ENCODE results near the gene CCDC63. TPM values are rescaled to one million over a fixed set of nuclear protein-coding genes. Genes with fewer than 3 reads are reported as not detected.
A peak's percentile ranks its signal among the peaks of the same experiment; 100 is the strongest.

Gene CCDC63
- total RNA-seq, 2 experiments from 2014 or later, result not detected

DNA sequence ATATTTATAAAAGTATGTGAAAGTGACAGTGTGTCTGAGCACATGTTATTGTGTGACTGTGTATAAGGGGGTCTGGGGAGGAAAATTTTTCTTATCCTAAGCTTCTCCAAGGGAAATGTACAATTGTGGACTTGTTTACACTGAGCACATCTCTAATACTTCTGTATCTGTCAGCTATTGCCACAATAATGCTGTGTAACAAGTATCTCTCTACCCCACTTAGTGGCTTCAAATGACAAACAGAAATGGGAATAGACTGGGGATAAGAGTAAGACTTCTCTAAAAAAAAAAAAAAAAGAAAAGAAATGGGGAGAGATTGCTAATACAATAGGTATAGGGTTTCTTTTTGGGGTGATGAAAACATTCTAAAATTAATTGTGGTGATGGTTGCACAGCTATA lies 44.3 kb upstream of the CCDC63 start:
- intact Hi-C loops (cut with micrococcal nuclease; ENCODE audit: unreplicated experiment), result no loop called here
- POLR2A ChIA-PET, result interaction anchor here (0.6 to 1.0 kb wide), 3 partner anchors 11 to 987 kb away, joined by 3 to 4 read pairs (median 4); no protein-coding TSS in a partner anchor
- Histone ChIP-seq H3K79me2 (ENCODE audit: insufficient read depth, low read depth, low read length) (no peaks in the 10 kb centered on the region), H3K4me1 (ENCODE audit: insufficient read depth, low read length, poor library complexity, severe bottlenecking) (peaks cover 5% of the 10 kb centered on the region), H3K27ac (ENCODE audit: low read depth, low read length, poor library complexity, severe bottlenecking) (no peak overlapping the region), H4K20me1 (ENCODE audit: insufficient read depth, low read length) (no peaks in the 10 kb centered on the region), H3K4me3 (ENCODE audit: low read depth, low read length, poor library complexity, severe bottlenecking) (no peak overlapping the region), H2AFZ (ENCODE audit: low read length) (no peak overlapping the region), H3K36me3 (ENCODE audit: insufficient read depth, low read length) (no peaks in the 10 kb centered on the region), H3K9me2 (ENCODE audit: insufficient read depth, low read length) (no peaks in the 10 kb centered on the region), H3K9me3 (ENCODE audit: low read length) (peaks cover 8% of the 10 kb centered on the region; the same call in 1 of the 2 replicates), H3K4me2 (ENCODE audit: low read length) (no peak overlapping the region)
- BruUV-seq (replicated peaks), result no TSS peak
- no peak for DNase-seq (ENCODE audit: low spot score)
- CTCF ChIA-PET (ENCODE audit: unreplicated experiment), result no interaction called here
- TF ChIP-seq EZH2phosphoT487 (IDR thresholded peaks at IDR 0.05; ENCODE audit: borderline replicate concordance, low read depth, low read length), result no peak
- TF ChIP-seq, protein P1, sequence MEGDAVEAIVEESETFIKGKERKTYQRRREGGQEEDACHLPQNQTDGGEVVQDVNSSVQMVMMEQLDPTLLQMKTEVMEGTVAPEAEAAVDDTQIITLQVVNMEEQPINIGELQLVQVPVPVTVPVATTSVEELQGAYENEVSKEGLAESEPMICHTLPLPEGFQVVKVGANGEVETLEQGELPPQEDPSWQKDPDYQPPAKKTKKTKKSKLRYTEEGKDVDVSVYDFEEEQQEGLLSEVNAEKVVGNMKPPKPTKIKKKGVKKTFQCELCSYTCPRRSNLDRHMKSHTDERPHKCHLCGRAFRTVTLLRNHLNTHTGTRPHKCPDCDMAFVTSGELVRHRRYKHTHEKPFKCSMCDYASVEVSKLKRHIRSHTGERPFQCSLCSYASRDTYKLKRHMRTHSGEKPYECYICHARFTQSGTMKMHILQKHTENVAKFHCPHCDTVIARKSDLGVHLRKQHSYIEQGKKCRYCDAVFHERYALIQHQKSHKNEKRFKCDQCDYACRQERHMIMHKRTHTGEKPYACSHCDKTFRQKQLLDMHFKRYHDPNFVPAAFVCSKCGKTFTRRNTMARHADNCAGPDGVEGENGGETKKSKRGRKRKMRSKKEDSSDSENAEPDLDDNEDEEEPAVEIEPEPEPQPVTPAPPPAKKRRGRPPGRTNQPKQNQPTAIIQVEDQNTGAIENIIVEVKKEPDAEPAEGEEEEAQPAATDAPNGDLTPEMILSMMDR (conservative IDR thresholded peaks at IDR 0.05; ENCODE audit: low read length), result no peak

DNA sequence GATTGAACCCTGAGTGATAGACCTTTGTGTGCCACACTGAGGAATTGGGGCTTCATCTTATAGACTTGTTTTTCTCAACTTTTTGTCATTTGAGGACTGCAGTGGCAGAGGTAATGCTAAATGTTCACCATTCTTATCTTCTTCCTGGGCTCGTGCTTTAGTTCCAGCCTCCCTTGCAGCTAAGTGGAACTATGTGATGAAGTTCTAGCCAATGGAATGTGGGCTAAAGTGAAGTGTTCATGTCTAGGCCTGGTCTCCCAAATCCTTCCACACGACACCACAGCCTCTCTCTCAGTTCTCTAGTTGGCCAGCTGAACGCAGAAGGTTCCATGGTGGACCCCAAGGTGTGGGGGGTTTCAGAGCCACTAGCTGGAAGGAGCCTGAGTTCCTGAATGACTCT lies 42.4 kb upstream of the CCDC63 start:
- no peak overlapping the region for H2AFZ ChIP-seq (ENCODE audit: low read length)
- H3K27ac ChIP-seq (ENCODE audit: low read depth, low read length, poor library complexity, severe bottlenecking), result no peak overlapping the region
- no peak overlapping the region for H3K4me2 ChIP-seq (ENCODE audit: low read length)
- H4K20me1 ChIP-seq (ENCODE audit: insufficient read depth, low read length), result no peaks in the 10 kb centered on the region
- TF ChIP-seq, protein P1 (conservative IDR thresholded peaks at IDR 0.05; ENCODE audit: low read length), result no peak
- TF ChIP-seq EZH2phosphoT487 (IDR thresholded peaks at IDR 0.05; ENCODE audit: borderline replicate concordance, low read depth, low read length), result no peak
- H3K4me3 ChIP-seq (ENCODE audit: low read depth, low read length, poor library complexity, severe bottlenecking), result no peak overlapping the region
- no peaks in the 10 kb centered on the region for H3K9me2 ChIP-seq (ENCODE audit: insufficient read depth, low read length)
- ChIA-PET POLR2A (interaction anchor here (0.7 kb wide), 2 partner anchors 25 to 142 kb away, joined by 3 read pairs; no protein-coding TSS in a partner anchor), CTCF (ENCODE audit: unreplicated experiment) (no interaction called here)
- peaks cover 9% of the 10 kb centered on the region for H3K4me1 ChIP-seq (ENCODE audit: insufficient read depth, low read length, poor library complexity, severe bottlenecking)
- H3K36me3 ChIP-seq (ENCODE audit: insufficient read depth, low read length), result no peaks in the 10 kb centered on the region; the same call in 1 of the 2 replicates
- BruUV-seq (replicated peaks), result no TSS peak
- H3K9me3 ChIP-seq (ENCODE audit: low read length), result peaks cover 12% of the 10 kb centered on the region; the same call in 1 of the 2 replicates
- intact Hi-C loops (cut with micrococcal nuclease; ENCODE audit: unreplicated experiment), result no loop called here
- no peak for DNase-seq (ENCODE audit: low spot score)
- no peaks in the 10 kb centered on the region for H3K79me2 ChIP-seq (ENCODE audit: insufficient read depth, low read depth, low read length)

DNA sequence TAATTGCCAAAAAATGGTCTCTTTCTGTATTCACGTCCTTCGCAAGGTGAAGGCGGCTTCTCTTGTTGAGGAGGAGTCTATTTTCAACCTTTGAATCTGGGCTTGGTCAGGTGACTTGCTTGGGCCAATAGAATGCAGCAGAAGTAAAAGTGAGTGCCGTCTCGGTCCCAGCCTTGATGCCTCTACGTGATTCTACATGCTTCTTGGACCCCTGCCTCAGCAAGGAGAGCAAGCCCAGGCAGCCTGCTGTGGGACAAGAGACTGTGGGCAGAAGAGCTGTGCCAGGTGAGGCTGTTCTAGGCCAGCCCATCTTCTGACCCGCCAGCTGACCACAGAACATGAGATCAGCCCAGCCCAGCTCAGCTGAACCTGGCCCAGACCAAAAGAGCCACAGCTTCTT lies 39.1 kb upstream of the CCDC63 start:
- CTCF ChIA-PET (ENCODE audit: unreplicated experiment), result interaction anchor here (0.7 kb wide), 1 partner anchor 8 kb away, joined by 3 read pairs; no protein-coding TSS in a partner anchor
- Histone ChIP-seq H3K36me3 (ENCODE audit: insufficient read depth, low read length) (no peaks in the 10 kb centered on the region; the same call in 1 of the 2 replicates), H3K4me2 (ENCODE audit: low read length) (no peak overlapping the region), H4K20me1 (ENCODE audit: insufficient read depth, low read length) (no peaks in the 10 kb centered on the region), H3K27ac (ENCODE audit: low read depth, low read length, poor library complexity, severe bottlenecking) (no peak overlapping the region), H3K79me2 (ENCODE audit: insufficient read depth, low read depth, low read length) (no peaks in the 10 kb centered on the region), H3K4me1 (ENCODE audit: insufficient read depth, low read length, poor library complexity, severe bottlenecking) (peaks cover 42% of the 10 kb centered on the region), H2AFZ (ENCODE audit: low read length) (peak overlapping the region; percentile 16; the same call in 1 of the 2 replicates), H3K4me3 (ENCODE audit: low read depth, low read length, poor library complexity, severe bottlenecking) (no peak overlapping the region), H3K9me2 (ENCODE audit: insufficient read depth, low read length) (no peaks in the 10 kb centered on the region), H3K9me3 (ENCODE audit: low read length) (peaks cover 7% of the 10 kb centered on the region; the same call in 1 of the 2 replicates)
- POLR2A ChIA-PET, result interaction anchor here (0.6 kb wide), 1 partner anchor 201 kb away, joined by 5 read pairs; no protein-coding TSS in a partner anchor
- DNase-seq (ENCODE audit: low spot score), result no peak
- TF ChIP-seq, protein P1 (conservative IDR thresholded peaks at IDR 0.05; ENCODE audit: low read length), result no peak
- no peak for TF ChIP-seq EZH2phosphoT487 (IDR thresholded peaks at IDR 0.05; ENCODE audit: borderline replicate concordance, low read depth, low read length)
- no TSS peak for BruUV-seq (replicated peaks)
- intact Hi-C loops (cut with micrococcal nuclease; ENCODE audit: unreplicated experiment), result no loop called here

Data from OCI-LY7 (cell line).